NB4 (cell line): ENCODE results near the gene MPZL3.

ENCODE experiments used
- CTCF ChIP-seq: IDR thresholded peaks from one replicate; pipeline ENCODE4 v1.5.1; 2012; ENCODE audit warnings: low read depth, low read length
- MAX ChIP-seq: IDR thresholded peaks from 2 replicates; pipeline ENCODE4 v1.6.1; 2011; ENCODE audit warnings: low read depth, low read length
- MYC ChIP-seq: IDR thresholded peaks from 2 replicates; pipeline ENCODE4 v1.6.1; 2011; ENCODE audit warnings: low read depth, low read length
- POLR2A ChIP-seq: IDR thresholded peaks from 2 replicates; pipeline ENCODE4 v1.6.1; 2011; ENCODE audit warnings: mild to moderate bottlenecking; ENCODE audit not compliant: insufficient read length; ENCODE audit errors: extremely low read depth

DNA sequence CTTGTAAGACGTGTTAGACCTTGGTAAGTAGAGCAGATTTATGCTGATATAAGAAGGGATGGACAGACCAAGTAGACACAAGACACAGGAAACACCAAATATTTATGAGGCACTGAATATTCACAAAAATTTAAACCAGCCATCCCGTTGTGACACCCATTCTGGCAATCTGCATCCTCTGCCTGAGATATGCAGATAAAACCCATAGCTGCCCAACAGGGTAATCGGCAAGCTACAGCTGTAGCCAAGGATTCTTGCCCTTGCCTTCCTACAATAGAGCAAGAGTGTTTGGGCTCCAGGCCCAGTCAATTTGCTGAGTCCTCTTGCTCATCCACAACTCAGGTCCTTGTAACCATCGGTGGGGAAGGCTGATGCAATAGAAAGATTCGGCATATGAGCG is 30.4 kb upstream of the MPZL3 start:
- TF ChIP-seq POLR2A: no peak
- no peak for TF ChIP-seq CTCF
- no peak for TF ChIP-seq MAX
- no peak for TF ChIP-seq MYC
